Islet precursor cell (in vitro differentiated cells): ENCODE results near the gene ANKRD63.

Experiments used
- DNase-seq: peaks from one replicate; pipeline ENCODE4 v3.0.0-alpha.2; 2018

ANKRD63 gene

GRCh38 chr15:40313531-40314398 is 30.9 kb upstream of the ANKRD63 start:
- DNase-seq = no peak

GRCh38 chr15:40312370-40313158 is 29.7 kb upstream of the ANKRD63 start:
- no peak for DNase-seq

- no peak for DNase-seq
These were observed 28.1 kb upstream of the ANKRD63 start for GRCh38 chr15:40310993-40311392.

- peak; percentile 84 for DNase-seq
These were observed 27.4 kb upstream of the ANKRD63 start for GRCh38 chr15:40310001-40310959.

GRCh38 chr15:40309344-40309862 is 26.5 kb upstream of the ANKRD63 start:
- no peak for DNase-seq

GRCh38 chr15:40307421-40308211 is 24.8 kb upstream of the ANKRD63 start, which contains the start of gene PLCB2:
Gene PLCB2 (minus strand): TSS chr15:40307935. CDS start chr15:40307672, 263 bp downstream.
- peak; percentile 89 for DNase-seq

- DNase-seq = no peak
These were observed 24.0 kb upstream of the ANKRD63 start for GRCh38 chr15:40306908-40307307.

GRCh38 chr15:40306371-40306770 is 23.5 kb upstream of the ANKRD63 start:
- DNase-seq = no peak

- DNase-seq = no peak
These were observed 22.4 kb upstream of the ANKRD63 start for GRCh38 chr15:40305281-40305680.

- DNase-seq = no peak
These were observed 20.7 kb upstream of the ANKRD63 start for GRCh38 chr15:40303576-40303975.

- DNase-seq = no peak
These were observed 20.1 kb upstream of the ANKRD63 start for GRCh38 chr15:40302981-40303380.

GRCh38 chr15:40302288-40302886 is 19.5 kb upstream of the ANKRD63 start:
- no peak for DNase-seq

- peak; percentile 89 for DNase-seq
These were observed 18.8 kb upstream of the ANKRD63 start for GRCh38 chr15:40301467-40302179.

- DNase-seq = no peak
These were observed 17.9 kb upstream of the ANKRD63 start for GRCh38 chr15:40300771-40301170.

GRCh38 chr15:40300367-40300766 is 17.5 kb upstream of the ANKRD63 start:
- no peak for DNase-seq

GRCh38 chr15:40298216-40298935 is 15.5 kb upstream of the ANKRD63 start:
- no peak for DNase-seq

GRCh38 chr15:40297356-40297755 is 14.5 kb upstream of the ANKRD63 start:
- DNase-seq = no peak

GRCh38 chr15:40296561-40297230 is 13.8 kb upstream of the ANKRD63 start:
- DNase-seq = no peak
